Hematopoietic multipotent progenitor cell treated with erythropoietin and hydrocortisone succinate and interleukin-3 and kit ligand, for 6 days (in vitro differentiated cells): ENCODE results near the gene POU2F3.

Experiments used
- DNase-seq: peaks from one replicate; pipeline ENCODE4 v3.0.0-alpha.2; 2015

The POU2F3 gene

GRCh38 chr11:120293038-120293800 is 53.3 kb downstream of the POU2F3 start:
- no peak for DNase-seq

- DNase-seq: no peak
These were observed 54.2 kb downstream of the POU2F3 start for GRCh38 chr11:120294096-120294495.

GRCh38 chr11:120295099-120295498 is 55.2 kb downstream of the POU2F3 start:
- DNase-seq: peak; percentile 13

GRCh38 chr11:120296554-120296953 is 56.6 kb downstream of the POU2F3 start:
- no peak for DNase-seq

GRCh38 chr11:120298461-120298860 is 58.5 kb downstream of the POU2F3 start:
- no peak for DNase-seq

GRCh38 chr11:120302001-120302805 is 62.3 kb downstream of the POU2F3 start:
- no peak for DNase-seq

GRCh38 chr11:120303004-120303637 is 63.2 kb downstream of the POU2F3 start:
- peak; percentile 90 for DNase-seq

GRCh38 chr11:120304526-120304925 is 64.6 kb downstream of the POU2F3 start:
- DNase-seq: no peak

- no peak for DNase-seq
These were observed 65.3 kb downstream of the POU2F3 start for GRCh38 chr11:120305286-120305685.

GRCh38 chr11:120306519-120307242 is 66.7 kb downstream of the POU2F3 start:
- DNase-seq: peak; percentile 12

- no peak for DNase-seq
These were observed 67.5 kb downstream of the POU2F3 start for GRCh38 chr11:120307476-120307875.

- no peak for DNase-seq
These were observed 68.1 kb downstream of the POU2F3 start for GRCh38 chr11:120308081-120308480.

GRCh38 chr11:120310870-120311269 is 70.9 kb downstream of the POU2F3 start:
- DNase-seq: no peak

- peak; percentile 30 for DNase-seq
These were observed 74.9 kb downstream of the POU2F3 start for GRCh38 chr11:120314861-120315260.

- DNase-seq: no peak
These were observed 77.1 kb downstream of the POU2F3 start for GRCh38 chr11:120316880-120317688.

- no peak for DNase-seq
These were observed 77.9 kb downstream of the POU2F3 start for GRCh38 chr11:120317689-120318480.

- DNase-seq: no peak
These were observed 79.0 kb downstream of the POU2F3 start for GRCh38 chr11:120318906-120319305.

GRCh38 chr11:120324932-120325810 is 85.2 kb downstream of the POU2F3 start, which contains the start of gene TLCD5:
TSS of gene TLCD5 (plus strand) at chr11:120325299. CDS start at chr11:120327442, 2,143 bp downstream.
- DNase-seq: peak; percentile 25

GRCh38 chr11:120326228-120326627 is 86.3 kb downstream of the POU2F3 start:
- DNase-seq: no peak

- DNase-seq: peak; percentile 33
These were observed 86.9 kb downstream of the POU2F3 start for GRCh38 chr11:120326845-120327281.
